Choroid plexus epithelial cell (primary cell): ENCODE data around the gene UGT1A10.
"Not testable (repeated sequence)": the region's sequence is repeated elsewhere in the genome, so short reads cannot be mapped to it uniquely, and the experiment has no call there.

ENCODE experiments used
- DNase-seq: peaks from one replicate; pipeline ENCODE4 v3.0.0-alpha.2; 2010; ENCODE audit warnings: low read depth
- H3K4me3 ChIP-seq: 2 replicates; pipeline ENCODE4 v1.5.1; 2011; ENCODE audit warnings: low read depth, mild to moderate bottlenecking, control low read depth, low read length, moderate library complexity
- CTCF ChIP-seq: conservative IDR thresholded peaks from 2 replicates; pipeline ENCODE4 v1.5.1; 2011; ENCODE audit warnings: low read depth, mild to moderate bottlenecking, control low read depth, inconsistent platforms, low read length, moderate library complexity

UGT1A10 gene

GRCh38 chr2:233745073-233745755, 109.0 kb downstream of the UGT1A10 start:
- TF ChIP-seq CTCF: no peak
- H3K4me3 ChIP-seq: no peak overlapping the region
- no peak for DNase-seq

GRCh38 chr2:233745838-233746237, 109.6 kb downstream of the UGT1A10 start:
- DNase-seq, H3K4me3 ChIP-seq: not testable (repeated sequence)

- no peak for DNase-seq
- no peak for TF ChIP-seq CTCF
- H3K4me3 ChIP-seq: no peak overlapping the region
These were observed 110.4 kb downstream of the UGT1A10 start for GRCh38 chr2:233746475-233747282.

- no peak for DNase-seq
- TF ChIP-seq CTCF: no peak
- no peak overlapping the region for H3K4me3 ChIP-seq
These were observed 111.0 kb downstream of the UGT1A10 start for GRCh38 chr2:233747283-233747544.

- not testable (repeated sequence) for H3K4me3 ChIP-seq, DNase-seq
These were observed 114.4 kb downstream of the UGT1A10 start for GRCh38 chr2:233750689-233751088.

- not testable (repeated sequence) for DNase-seq
These were observed 115.2 kb downstream of the UGT1A10 start for GRCh38 chr2:233751212-233752009.

GRCh38 chr2:233754872-233755611, 118.8 kb downstream of the UGT1A10 start:
- no peak for DNase-seq
- H3K4me3 ChIP-seq: no peak overlapping the region
- TF ChIP-seq CTCF: no peak

More at GRCh38 chr2:233751212-233752009, 115.2 kb downstream of the UGT1A10 start:
- H3K4me3 ChIP-seq: not testable (repeated sequence)

- DNase-seq: no peak
- TF ChIP-seq CTCF: no peak
- no peak overlapping the region for H3K4me3 ChIP-seq
These were observed 120.3 kb downstream of the UGT1A10 start for GRCh38 chr2:233756429-233757081.
